GM04504 (cell line): Measurements from ENCODE around the gene KLHL17.

Experiments
- DNase-seq: peaks from one replicate; pipeline ENCODE4 v3.0.0-alpha.2; 2012; ENCODE audit warnings: low read depth

The KLHL17 gene

DNA sequence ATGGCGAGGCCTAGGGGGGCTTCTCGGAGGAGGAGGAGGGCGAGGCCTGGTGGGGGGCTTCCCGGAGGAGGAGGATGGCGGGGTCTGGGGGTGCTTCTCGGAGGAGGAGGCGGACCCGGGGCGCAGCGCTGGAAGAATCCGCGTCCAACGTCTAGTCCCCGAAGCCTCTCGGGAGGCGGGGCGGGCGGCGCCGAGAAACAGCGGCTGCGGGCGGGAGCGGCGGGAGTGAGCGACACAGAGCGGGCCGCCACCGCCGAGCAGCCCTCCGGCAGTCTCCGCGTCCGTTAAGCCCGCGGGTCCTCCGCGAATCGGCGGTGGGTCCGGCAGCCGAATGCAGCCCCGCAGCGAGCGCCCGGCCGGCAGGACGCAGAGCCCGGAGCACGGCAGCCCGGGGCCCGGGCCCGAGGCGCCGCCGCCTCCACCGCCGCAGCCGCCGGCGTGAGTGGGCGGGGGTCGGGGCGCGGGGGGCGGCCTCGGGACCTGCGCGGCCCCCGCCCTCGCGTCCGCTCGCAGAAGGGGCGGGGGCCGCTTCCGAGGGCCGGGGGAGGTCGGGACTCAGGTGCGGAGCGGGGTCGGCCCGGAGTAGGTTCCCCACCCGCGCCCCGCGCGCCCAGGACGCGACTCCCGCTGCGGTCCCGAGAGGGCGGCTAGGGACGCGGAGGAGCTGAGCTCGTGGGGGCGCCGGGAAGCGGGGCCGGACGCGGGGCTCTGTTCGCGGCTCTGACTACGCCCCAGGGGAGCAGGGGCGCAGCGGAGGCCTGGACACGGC lies at the start of gene KLHL17:
TSS of gene KLHL17 (plus strand) at position 222 of the 769 bp plus-strand sequence. CDS start at position 332, 110 bp downstream.
- no peak for DNase-seq

DNA sequence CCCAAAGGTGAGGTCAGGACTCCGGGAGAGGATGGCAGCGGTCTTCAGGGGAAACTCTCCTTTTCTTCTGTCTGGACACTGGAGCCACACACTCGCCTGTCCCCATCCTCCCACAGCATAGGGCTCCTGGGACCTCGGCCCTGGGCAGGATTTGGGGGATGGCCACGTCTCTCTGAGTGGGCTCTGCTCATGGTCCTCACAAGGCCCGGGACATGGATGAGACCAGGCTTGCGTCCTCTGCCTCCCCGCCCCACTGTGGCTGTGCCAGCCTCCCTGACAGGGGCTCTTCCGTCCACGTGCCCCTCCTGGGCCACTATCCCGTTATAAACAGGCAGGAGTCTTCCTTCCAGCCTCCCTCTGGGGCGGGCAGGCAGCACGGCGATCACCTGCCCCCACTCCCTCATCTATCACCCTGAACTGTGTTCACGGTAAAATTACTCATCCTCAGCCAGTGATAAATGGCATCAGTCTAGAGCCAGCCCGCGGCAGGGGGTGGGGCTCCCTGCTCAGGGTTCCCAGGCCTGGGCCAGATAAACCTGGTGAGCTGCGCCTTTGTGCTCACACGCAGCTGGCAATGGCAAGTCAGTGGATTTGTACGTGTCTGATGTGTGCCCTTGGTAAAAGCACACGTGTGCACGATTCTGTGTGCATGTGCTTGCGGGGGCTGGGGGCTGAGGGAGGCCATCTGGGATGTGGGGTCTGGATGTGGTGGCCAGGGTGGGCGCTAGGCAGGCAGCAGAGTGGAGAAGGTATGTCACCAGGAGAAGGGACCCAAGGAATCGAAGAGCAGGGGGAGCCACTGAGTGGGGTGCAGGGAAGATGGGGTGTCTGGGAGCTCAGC lies 49.3 kb upstream of the KLHL17 start:
- DNase-seq = no peak

DNA sequence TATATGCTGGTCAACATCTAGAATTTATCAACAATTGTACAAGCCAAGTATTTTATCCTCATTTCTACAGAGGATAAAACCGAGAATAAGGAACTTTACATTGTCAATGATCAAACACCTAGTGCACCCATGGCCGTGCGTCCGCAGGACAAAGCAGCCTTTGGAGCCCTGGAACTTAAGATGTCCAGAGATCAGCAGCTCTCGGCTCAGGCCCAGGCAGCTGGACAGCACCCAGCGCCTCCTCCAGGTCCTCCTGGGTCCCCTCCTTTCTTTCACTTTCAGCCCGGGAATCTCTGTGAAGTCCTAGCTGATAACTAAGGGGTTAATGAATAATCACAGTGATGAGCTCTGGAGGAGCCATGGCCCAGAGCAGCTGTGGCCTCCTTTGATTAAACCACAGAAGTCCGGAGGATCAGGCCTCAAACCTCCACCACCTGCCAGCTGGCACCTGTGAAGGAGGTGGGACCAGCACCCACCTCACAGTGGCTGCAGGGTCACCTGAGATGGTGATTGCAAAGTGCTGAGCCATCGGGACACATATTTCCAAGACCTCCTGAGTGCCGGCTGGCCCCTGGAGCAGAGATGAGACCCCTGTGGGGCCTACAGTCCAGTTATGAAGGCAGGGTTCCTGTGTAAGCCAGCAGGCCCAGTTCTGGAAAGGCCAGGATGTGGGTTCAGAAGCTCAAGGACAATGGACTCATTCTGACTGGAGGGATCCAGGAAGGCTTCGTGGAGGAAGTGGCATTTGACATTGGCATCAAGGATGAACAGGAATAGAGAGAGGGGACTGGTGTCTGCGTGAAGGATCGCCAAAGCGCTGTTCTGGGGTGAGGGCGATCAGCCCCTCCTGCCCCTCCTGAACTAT lies 48.3 kb upstream of the KLHL17 start:
- DNase-seq = no peak

DNA sequence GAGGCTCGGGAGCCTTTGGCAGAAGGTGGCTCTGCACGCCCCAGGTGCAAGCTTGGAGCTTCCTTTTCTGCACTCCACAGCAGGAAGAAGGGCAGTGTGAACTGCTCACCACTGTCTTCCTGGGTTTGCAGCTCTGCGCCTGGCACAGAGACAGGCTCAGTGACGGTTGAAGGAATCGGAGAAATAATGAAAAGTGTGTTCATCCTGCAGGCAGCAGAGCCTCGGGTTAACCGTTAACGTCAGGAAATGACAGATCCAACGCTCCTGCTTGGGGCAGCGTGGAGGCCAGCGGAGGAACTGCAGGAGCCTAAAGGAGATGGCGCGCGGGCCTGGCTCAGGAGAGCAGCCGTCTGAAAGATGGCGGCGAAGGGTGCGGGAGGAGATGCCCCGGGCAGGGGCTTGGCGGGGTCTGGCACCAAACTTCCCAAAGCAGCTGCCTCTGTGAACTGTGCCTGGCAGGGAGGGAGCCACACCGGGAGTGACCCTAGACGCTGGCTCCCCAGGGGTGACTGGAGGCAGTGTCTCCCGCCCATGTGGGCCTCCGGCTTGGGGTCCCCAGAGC lies 47.6 kb upstream of the KLHL17 start:
- DNase-seq = no peak

DNA sequence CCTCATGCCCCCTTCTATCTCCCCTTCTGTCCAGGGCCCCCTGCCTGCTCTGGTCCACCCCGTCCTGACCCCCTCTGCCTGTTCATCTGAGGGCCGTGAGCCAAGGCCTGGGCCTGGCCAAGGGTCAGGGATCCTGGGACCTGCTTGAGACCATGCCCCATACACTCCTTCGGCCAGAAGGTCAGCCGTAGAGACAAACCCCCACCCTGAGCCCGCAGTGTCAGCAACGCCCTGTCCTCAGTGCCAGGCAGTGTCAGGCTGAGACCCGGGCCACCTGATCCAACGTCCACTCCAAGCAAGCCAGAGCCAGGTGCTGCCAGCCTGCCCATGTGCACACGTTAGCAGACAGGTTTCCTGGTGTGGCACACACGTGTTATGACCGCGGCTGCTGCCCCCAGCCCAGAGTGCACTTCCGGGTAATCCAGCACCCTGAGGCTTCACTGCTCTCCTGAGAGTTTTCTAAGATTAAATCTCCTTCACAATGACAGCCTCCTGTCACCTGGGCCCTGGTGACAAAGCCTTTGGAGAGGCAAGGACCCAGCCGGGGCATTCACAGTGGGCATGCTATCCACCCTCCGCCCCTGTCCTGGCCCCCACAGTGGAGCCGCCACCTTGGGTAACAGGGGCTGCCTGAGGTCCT lies 46.8 kb upstream of the KLHL17 start:
- no peak for DNase-seq

DNA sequence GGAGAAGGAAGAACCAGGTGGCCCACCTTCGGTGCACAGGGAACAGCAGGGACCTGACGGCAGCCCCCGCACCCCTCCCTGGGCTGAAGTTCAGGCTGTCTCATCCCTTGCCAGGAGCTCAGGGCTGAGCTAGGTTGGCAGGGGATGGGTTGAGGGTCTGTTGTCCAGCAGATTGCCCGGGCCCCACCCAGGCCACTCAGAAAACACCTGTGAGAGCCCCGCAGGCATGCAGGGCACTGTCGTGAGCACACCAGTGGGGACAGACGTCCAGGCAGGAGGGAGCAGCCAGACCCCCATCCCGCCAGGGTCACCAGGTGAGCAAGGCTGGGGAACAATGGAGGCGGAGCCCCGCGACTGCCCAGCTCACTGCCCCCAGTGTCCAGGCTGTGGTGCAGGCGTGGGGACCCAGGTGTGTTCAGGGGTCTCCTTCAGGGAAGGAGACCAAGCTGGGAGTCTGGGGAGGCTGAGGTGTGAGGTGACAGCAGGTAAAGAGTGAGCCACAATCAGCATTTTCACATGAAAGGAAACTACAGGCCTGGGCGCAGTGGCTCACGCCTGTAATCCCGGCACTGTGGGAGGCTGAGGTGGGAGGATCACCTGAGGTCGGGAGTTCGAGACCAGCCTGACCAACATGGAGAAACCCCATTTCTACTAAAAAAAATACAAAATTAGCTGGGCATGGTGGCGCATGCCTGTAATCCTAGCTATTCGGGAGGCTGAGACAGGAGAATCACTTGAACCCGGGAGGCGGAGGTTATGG lies 46.1 kb upstream of the KLHL17 start:
- no peak for DNase-seq

DNA sequence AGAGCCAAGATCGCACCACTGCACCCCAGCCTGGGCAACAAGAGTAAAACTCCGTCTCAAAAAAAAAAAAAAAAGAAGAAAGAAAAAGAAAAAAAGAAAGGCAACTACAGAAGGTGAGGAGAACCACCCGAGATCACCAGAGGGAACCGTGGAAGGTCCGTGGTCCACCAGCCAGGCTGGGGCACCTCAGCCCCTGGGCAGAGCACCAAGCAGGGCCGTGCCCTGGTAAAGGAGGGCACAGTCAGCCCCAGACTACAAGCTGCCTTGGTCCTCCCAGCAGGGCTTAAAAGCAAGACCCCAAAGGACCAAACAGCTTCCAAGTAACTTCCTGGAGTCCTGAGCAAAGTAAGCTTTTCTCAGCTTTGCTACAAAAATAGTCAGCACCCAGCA lies 45.5 kb upstream of the KLHL17 start:
- no peak for DNase-seq

DNA sequence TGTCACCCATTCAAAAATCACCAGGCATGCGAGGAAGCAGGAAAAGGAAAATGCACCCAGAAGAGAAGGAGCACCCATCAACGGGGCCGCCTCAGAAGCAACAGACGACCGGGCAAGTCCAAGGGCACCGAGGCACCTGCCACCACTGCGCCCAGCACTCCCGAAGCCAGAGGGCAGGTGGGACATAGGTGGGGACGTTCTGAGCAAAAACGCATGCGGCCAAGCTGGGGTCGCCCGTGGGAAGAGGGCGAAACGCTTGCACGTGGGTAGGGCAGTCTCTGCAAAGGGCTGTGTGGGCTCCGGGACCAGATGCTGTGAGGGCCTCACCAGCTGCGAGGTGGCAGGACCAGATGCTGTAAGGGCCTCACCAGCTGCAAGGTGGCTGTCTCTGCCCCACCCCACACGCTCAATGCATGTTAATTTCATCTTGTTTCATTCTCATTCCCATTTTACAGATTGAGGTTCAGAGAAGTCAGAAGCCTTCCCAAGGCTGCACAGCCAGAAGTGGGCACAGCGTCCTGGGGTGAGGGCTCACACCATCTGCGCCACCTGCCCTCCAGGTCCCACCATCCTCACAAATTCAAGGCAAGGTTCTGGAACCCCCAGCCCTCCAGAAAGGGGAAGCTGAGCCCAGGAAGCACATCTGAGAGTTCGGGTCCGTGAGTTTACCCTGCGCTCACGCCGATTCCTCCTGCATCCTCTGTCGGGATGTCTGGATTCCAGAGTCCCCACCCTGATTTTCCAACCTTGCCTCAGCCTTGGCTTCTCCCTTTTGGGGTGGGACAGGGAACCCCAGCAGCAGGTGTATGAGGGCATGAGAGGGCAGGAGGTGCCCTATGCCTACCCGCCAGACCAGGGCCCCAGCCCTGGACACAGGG lies 44.9 kb upstream of the KLHL17 start:
- DNase-seq = no peak

DNA sequence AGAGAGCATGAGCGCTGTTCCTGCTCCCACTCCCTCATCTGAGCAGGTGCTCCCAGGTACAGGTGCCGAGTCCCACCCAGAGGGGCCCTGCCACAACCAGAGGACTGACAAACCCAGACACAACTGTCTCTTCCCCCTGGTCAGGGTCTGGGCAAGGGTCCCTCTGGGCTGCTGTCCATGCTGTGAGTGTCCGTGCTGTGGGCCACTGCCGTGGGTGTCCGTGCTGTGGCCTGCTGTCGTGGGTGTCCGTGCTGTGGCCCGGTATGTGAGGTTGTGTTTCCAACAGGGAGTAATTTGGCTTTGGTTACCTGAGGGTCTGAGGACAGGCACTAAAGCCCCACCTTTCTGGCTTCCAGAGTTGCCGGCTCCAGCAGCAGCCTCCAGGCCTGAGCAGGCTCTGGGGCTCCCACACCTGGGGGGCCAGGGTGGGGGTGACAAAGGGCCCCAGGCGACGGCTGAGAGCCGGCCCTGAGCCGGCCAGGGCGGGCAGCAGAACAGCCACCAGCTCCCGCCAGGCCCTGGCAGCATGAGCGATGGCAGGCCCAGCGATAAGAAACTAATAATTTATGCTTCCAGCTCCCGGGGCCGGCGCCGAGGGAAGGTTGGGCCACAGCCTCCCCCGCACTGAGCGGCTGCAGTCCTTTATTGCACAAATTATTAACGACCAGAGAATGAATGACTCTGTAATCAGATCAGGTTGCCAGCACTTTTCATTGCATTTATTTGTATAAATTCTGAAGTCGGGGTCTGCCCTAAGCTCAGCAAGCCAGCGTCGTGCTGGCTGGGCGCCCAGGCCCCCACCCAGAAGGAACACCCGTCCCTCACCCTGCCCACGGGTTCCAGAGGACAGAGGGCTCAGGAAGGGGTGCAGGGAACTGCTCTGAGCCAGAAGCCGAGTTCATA lies 44.0 kb upstream of the KLHL17 start:
- DNase-seq = no peak

DNA sequence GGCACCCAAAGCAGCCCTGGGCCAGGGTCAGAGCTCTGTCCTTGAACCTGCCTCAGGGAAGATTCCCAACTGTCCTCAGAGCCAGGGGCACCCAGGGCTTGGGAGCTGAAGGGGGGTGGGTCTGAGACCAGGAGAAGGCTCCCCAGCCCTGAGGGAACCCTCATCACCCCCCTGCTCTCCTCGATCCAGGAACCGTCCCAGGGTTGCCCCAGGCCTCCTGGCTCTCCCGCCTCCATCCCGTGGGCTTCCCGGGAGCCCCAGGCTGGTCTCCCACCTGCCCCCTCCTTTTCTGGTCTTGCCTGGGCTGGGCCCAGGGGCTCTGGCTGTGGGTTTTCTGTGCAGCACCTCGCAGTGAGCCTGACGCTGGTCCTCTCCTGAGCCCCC lies 43.3 kb upstream of the KLHL17 start:
- no peak for DNase-seq

DNA sequence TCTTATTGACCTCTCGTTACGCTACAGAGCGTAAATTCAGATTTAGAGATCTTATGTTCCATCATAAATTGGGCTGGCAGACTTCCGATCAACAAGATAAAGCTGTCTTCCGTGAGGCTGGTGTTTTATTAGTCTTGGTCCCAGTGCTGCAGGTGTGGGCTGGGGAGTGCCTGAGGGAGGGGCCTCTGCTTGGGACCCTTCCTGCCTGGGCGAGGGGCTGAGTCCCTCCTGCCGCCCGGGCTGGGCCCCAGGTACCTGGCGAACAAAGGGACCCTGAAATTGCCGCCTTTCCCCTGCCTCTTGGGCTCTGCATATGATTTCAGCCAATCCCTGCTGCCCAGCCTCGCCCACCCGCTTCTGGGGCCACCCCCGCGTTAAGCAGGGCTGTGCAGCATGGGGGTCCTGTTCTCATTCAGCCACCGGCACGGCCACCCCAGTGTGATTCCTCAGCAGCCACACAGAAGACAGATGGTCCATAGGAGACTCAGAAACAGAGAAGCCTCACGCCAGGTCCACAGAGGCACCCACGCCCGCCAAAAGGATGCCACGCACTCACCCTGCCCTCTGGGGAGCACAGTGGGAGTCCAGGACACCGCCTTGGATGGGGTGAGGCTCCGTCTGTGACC lies 42.8 kb upstream of the KLHL17 start:
- DNase-seq = no peak

DNA sequence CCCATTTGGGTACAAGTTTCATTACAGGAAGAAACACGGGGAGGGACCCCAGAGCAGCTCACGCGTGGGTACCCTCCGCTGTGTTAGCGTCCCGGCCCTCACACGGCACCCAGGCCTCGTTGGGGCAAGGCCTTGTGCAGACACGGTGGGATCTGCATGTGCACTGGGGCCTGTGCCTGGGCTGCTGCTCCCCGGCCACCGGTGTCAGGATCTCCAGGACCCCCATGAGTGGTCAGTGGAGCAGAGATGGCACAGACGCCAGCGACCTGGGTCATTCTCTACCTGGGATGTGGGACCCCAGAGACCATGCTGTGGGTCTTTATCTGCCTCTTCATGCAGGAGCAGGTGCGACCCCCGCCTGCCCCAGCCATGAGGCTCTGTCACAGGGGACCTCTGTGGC lies 42.0 kb upstream of the KLHL17 start:
- no peak for DNase-seq

DNA sequence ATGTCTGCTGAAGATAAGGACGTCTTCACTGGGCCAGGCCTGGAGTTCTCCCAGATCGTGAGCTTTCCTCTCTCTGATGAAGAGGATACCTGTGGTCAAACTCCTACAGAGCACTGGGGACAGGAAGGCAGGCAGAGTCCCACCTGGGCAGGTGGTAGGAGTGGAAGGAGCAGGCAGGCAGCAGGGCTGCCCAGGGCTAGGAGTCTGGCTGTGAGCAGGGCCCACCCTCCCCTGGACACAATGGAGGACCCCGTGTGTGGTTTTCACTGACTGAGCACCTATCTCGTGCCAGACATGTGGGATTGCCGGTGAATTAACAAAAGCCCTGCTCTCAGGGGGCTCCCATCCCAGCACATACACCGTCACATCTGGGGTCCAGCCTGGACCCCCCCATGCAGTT lies 41.5 kb upstream of the KLHL17 start:
- no peak for DNase-seq

DNA sequence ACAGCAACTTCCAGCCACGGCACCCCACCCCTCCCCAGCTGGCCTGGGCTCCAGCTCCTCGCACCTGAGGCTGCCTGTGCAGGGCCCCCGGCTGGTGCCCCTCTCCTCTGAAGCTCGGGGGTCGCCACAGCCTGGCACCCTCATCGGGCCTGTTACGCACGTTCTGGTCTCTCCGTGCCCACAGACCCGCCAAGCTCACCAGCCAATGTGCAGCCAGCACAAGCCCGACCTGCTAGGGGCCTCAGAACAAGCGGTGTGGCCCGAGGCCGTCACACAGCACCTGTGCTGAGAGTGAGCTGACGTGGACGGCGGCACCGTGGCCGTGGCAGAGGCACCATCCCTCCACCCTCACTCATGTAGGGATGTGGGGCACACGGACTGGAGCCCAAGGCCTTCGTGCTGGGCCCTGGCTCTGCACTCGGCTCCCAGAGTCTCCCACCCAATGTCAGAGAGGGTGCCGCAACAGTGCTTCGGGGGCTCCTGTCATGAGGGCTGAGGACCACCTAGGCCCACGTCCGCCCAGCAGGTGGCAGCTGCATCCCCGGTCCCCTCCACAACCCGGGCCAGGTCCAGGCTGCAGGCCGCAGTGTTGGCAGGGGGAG lies 41.0 kb upstream of the KLHL17 start:
- DNase-seq = no peak

DNA sequence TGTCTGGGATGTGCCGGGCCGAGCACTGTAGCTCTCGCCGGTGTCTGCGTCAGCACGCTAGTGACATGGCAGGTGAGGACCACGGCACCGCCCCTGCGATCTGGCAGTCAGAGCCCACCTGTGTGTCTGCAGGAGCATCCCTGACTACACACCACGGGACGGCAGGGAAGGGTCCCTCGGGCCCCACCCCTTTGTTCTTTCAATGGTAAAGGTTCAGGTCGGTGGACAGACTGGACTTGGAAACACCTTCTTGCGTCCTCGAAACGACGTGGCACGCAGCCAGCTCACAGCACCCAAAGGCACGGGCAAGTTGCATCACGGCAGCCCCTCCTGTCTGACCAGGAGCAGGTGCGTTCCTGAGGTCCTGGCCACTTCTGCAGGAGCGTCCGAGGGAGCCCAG lies 40.4 kb upstream of the KLHL17 start:
- DNase-seq = no peak

DNA sequence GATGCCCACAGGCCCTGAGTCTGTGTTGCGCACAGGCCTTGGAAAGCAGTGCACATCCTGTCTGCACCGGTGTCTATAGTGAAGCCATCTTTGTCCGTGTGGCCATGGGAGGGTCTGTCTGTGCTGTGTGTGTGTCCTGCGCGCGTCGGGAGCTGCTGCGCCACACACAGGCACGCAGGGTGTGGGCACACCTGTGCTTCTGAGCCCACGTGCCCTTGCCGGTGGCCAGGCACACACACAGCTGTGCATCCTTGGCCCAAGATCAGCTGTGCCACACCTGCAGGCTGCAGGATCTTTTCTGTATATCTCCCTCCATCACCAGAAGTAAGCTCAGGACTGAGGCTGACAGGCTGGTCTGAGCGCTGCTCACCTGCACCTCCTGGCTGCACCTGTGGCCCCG lies 39.9 kb upstream of the KLHL17 start:
- no peak for DNase-seq

DNA sequence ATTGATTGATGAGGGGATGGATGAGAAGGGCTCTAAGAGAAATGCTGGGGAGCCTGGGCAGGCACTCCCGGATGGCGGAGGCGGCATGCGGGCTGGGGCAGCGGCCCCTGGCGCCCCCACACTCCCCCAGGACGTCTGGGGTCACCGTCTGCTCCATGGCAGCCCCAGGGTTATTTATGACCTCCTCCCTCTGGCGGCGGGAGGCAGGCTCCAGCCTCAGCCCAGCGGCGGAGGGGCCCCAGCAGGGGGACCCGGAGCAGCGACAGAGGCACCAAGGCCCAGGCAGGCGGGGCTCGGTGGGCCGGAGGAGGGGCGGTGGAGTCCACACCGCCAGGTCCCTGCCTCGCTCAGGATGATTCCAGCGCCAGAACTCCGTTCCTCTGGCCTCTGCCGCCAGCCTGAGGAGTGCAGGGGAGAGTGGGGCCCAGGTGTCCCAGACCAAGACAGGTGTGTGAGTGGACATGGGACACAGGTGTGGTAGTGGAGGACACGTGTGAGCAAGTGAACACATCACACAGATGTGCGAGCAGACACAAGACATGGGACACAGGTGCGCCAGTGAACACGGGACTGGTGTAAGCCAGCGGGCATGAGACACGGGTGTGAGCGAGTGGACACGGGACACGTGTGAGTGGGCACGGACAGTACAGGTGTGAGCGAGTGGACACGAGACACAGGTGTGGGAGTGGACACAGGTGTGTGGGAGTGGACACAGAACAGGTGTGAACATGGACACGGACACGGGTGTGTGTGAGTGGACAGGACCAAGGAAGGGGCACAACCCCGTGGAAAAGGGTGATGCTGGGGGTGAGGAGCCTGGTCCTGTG lies 39.2 kb upstream of the KLHL17 start:
- DNase-seq = no peak
